Choroid plexus epithelial cell (primary cell): ENCODE measurements around the gene SLC38A10.
A peak's percentile ranks its signal among the peaks of the same experiment; 100 is the strongest.
"Not testable (repeated sequence)": the region's sequence is repeated elsewhere in the genome, so short reads cannot be mapped to it uniquely, and the experiment has no call there.

Experiments
- DNase-seq: peaks from one replicate; pipeline ENCODE4 v3.0.0-alpha.2; 2010; ENCODE audit warnings: low read depth
- H3K4me3 ChIP-seq: 2 replicates; pipeline ENCODE4 v1.5.1; 2011; ENCODE audit warnings: low read depth, mild to moderate bottlenecking, control low read depth, low read length, moderate library complexity
- CTCF ChIP-seq: conservative IDR thresholded peaks from 2 replicates; pipeline ENCODE4 v1.5.1; 2011; ENCODE audit warnings: low read depth, mild to moderate bottlenecking, control low read depth, inconsistent platforms, low read length, moderate library complexity

Gene SLC38A10

GRCh38 chr17:81309859-81310839, 15.0 kb upstream of the SLC38A10 start:
- no peak for DNase-seq
- TF ChIP-seq CTCF, result no peak
- no peak overlapping the region for H3K4me3 ChIP-seq

DNA sequence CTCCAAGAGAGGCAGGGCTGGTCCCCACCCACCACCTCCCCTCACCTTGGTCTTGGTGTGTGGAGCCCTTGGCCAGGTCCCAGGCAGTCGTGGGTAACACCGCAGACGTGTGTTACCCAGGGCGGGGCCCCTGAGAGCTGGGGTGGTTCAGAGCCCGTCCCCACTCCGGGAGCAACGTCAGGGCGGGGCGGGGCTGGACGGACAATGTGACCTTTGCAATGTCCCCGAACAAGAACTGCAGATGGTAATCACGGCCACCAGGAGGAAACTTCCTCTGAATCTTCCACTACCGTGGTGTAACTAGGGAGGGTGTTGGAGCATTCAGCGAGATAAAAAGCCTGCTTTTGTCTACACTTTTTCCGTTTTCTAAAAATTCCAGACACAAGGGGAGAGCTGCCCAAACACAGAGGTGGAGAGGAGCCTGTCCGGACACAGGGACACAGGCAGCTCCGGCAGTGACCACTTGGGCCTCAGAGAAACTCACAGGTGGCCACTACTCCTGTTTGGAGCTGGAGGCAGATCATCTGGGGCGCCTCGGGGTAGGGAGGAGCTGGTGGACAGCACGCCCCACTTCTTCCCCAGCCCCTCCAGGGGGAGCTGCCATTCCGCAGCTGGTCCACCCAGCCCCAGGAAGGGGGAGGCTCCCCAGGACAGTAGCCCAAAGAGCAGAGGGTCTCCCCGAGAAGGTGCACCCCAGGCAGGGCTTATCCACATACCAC, 14.2 kb upstream of the SLC38A10 start:
- TF ChIP-seq CTCF, result peak; percentile 53
- no peak overlapping the region for H3K4me3 ChIP-seq
- peak; percentile 69 for DNase-seq

DNA sequence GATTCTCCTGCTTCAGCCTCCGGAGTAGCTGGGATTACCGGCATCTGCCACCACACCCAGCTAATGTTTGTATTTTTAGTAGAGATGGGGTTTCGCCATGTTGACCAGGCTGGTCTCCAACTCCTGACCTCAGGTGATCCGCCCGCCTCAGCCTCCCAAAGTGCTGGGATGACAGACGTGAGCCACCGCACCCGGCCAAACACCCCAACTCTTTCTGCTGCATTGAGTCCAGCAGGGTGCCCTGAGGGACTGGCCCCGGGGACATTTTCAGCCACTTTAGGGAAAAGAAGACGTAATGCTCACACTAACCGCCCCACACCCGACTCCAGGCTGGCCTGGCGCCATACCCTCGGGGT, 13.7 kb upstream of the SLC38A10 start:
- H3K4me3 ChIP-seq, DNase-seq: not testable (repeated sequence)

- H3K4me3 ChIP-seq, result no peak overlapping the region
- DNase-seq, result no peak
- TF ChIP-seq CTCF, result no peak
Observed at GRCh38 chr17:81307636-81308560, 12.8 kb upstream of the SLC38A10 start.

DNA sequence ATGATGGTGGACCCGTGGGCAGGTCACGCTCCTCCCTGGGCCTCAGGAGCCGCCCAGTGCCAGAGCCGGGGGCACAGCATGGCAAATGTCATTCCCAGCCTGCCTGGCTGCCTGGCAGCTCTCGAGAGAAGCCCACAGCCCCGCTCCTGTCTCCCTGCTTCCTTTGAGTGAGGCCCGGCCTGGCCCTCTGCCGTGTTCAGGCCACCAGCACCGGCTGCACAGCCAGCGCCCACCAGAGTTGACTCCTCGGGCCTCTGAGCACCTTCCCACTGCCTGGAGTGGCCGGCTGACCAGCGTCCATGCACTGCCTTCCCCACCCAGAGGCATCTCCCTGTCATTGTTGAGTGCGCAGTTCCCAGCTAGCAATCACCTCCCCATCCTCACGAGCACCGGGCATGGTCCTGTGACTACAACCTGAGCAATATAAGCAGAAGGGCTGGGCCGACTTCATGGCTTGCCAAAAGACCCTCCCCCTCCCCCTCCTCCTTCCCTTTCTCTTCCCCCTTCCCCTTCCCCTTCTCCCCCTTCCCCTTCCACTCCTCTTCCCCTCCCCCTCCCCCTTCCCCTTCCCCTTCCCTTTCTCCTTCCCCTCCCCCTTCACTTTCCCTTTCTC, 11.9 kb upstream of the SLC38A10 start:
- DNase-seq, result no peak
- no peak overlapping the region for H3K4me3 ChIP-seq
- no peak for TF ChIP-seq CTCF

DNA sequence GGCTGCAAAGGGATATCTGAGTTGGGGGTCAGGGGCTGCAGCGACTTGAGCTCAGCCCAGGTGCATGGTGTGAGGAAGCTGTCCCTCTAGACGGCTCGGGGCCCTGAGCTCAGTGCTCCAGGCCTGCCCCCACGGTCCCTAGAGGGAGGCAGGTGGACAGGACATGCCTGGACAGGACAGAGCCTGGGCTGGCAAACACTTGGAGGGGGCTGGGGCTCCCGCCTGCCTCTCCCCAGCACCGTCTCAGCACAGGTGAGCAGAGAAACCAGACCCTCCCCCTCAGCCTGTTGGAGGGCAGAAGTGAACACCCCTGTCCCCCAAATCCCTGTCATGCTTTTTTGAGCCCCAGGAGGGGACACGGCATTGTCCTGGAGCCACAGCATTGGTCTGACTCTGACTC, 11.4 kb upstream of the SLC38A10 start:
- no peak overlapping the region for H3K4me3 ChIP-seq
- no peak for DNase-seq
- TF ChIP-seq CTCF, result no peak
